GDM1 (cell line): ENCODE measurements around the gene ALK.
"Not testable (repeated sequence)": the region's sequence is repeated elsewhere in the genome, so short reads cannot be mapped to it uniquely, and the experiment has no call there.

ENCODE experiments used
- DNase-seq: peaks from one replicate; lab custom pipeline; 2025; lab: John Stamatoyannopoulos, UW

The ALK gene

GRCh38 chr2:29755233-29755632 lies 166.2 kb downstream of the ALK start:
- DNase-seq = no peak

GRCh38 chr2:29753671-29754444 lies 167.5 kb downstream of the ALK start:
- DNase-seq = no peak

GRCh38 chr2:29751390-29751789 lies 170.0 kb downstream of the ALK start:
- no peak for DNase-seq

GRCh38 chr2:29750463-29750862 lies 170.9 kb downstream of the ALK start:
- not testable (repeated sequence) for DNase-seq

- no peak for DNase-seq
Observed at GRCh38 chr2:29749843-29750242, 171.5 kb downstream of the ALK start.

GRCh38 chr2:29749041-29749440 lies 172.3 kb downstream of the ALK start:
- no peak for DNase-seq

- no peak for DNase-seq
Observed at GRCh38 chr2:29747786-29748470, 173.5 kb downstream of the ALK start.

GRCh38 chr2:29744976-29745375 lies 176.4 kb downstream of the ALK start:
- no peak for DNase-seq

GRCh38 chr2:29743516-29743915 lies 177.9 kb downstream of the ALK start:
- no peak for DNase-seq

- no peak for DNase-seq
Observed at GRCh38 chr2:29742656-29743055, 178.7 kb downstream of the ALK start.

- no peak for DNase-seq
Observed at GRCh38 chr2:29741132-29741531, 180.3 kb downstream of the ALK start.

GRCh38 chr2:29733965-29734364 lies 187.4 kb downstream of the ALK start:
- no peak for DNase-seq

- no peak for DNase-seq
Observed at GRCh38 chr2:29733213-29733612, 188.2 kb downstream of the ALK start.

- DNase-seq = no peak
Observed at GRCh38 chr2:29731948-29732347, 189.4 kb downstream of the ALK start.

GRCh38 chr2:29729932-29730331 lies 191.5 kb downstream of the ALK start:
- no peak for DNase-seq

GRCh38 chr2:29729401-29729800 lies 192.0 kb downstream of the ALK start:
- DNase-seq = no peak

- DNase-seq = no peak
Observed at GRCh38 chr2:29726976-29727375, 194.4 kb downstream of the ALK start.

- no peak for DNase-seq
Observed at GRCh38 chr2:29725610-29726009, 195.8 kb downstream of the ALK start.

GRCh38 chr2:29724282-29724681 lies 197.1 kb downstream of the ALK start:
- DNase-seq = no peak

- DNase-seq = no peak
Observed at GRCh38 chr2:29723255-29724001, 198.0 kb downstream of the ALK start.

GRCh38 chr2:29719639-29720038 lies 201.7 kb downstream of the ALK start:
- DNase-seq = no peak

GRCh38 chr2:29718076-29718686 lies 203.2 kb downstream of the ALK start:
- DNase-seq = no peak
